ENCODE measurements around the gene DHRS7C. TPM values are rescaled to one million over a fixed set of nuclear protein-coding genes. Genes with fewer than 3 reads are reported as not detected.

Gene DHRS7C
- polyA plus RNA-seq, 1 donor = 118 TPM

DNA sequence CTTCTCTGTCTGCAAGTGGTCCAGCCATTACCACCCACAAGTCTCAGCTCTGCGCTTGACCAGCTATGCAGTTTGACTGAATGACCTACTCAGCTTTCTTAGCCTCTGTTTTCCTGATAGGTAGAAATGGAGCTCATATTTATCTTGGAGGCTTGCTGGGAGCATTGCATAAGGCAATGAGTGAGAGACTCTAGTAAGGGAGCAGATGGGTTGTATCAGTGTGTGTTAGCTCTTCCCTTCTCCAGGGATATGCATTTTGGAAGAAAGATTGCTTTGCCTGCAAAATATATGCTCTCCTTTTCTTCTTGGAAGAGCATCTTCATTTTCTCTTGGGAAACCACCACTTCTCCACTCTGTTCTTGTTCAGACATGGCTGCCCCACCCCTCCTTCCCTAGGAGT lies 26.1 kb downstream of the DHRS7C start:
- DNase-seq = no peak

- no peak for DNase-seq
These were observed 27.7 kb downstream of the DHRS7C start for GRCh38 chr17:9763643-9764042.

DNA sequence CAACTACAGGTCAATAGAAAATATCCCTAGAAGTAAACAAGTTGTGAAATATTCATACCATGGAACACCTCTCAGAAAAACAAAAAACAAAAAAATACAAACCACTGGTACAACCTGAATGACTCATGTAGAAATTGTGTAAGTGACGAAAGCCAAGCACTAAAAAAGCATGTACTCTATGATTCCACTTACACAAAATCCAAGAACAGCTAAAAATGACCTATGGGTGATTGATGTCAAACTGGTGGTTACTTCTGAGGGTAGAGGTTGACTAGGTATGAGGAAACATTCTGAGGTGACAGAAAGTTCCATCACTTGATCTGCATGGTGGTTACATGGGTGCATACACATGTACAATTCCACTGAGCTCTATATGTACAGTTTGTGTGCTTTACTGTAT lies 31.1 kb downstream of the DHRS7C start:
- no peak for DNase-seq

GRCh38 chr17:9755083-9755482 lies 36.3 kb downstream of the DHRS7C start:
- no peak for DNase-seq

GRCh38 chr17:9750524-9750923 lies 40.9 kb downstream of the DHRS7C start:
- DNase-seq = no peak

- DNase-seq = no peak
These were observed 61.5 kb downstream of the DHRS7C start for GRCh38 chr17:9729735-9730420.

DNA sequence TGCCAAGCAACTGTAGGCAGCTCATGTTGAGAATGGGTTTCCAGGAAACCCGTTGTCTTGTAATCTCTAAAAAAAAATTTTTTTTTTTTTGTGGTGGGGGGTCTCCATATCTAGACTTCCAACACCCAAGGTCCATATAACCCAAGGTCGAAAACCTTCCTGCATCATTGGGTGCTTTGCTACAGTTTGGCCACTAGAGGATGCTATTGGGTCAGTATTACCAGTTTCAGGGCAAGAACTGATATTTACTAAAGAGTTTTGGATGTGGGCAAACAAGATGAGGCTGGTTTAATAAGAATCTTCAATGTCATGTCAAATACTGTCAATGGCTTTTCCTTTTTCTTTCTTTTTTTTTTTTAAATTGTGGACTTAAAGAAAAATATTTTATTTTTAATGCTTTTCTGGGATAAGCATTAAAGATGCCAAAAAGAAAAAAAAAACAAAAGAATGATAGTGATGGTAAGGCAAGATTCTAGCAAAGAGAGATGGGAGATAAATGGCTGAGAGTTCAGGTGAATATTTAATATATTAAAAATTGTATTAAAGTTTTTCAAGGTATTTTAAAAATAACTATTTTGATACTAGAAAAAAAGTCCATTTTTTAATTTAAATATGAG lies 62.2 kb downstream of the DHRS7C start:
- peak; percentile 48 for DNase-seq

DNA sequence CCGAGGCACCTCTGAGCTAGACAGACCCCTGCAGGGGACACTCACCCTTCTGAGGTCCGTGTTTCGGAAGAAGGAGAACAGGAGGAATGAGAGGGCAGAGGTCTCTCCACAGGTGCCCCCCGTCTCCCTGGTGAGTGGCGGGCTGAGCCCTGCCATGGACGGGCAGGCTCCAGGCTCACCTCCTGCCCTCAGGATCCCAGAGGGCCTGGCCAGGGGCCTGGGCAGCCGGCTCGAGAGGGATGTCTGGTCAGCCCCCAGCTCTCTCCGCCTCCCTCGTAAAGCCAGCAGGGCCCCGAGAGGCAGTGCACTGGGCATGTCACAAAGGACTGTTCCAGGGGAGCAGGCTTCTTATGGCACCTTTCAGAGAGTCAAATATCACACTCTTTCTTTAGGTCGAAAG lies 62.8 kb downstream of the DHRS7C start:
- no peak for DNase-seq

GRCh38 chr17:9728005-9728404 lies 63.4 kb downstream of the DHRS7C start:
- no peak for DNase-seq

DNA sequence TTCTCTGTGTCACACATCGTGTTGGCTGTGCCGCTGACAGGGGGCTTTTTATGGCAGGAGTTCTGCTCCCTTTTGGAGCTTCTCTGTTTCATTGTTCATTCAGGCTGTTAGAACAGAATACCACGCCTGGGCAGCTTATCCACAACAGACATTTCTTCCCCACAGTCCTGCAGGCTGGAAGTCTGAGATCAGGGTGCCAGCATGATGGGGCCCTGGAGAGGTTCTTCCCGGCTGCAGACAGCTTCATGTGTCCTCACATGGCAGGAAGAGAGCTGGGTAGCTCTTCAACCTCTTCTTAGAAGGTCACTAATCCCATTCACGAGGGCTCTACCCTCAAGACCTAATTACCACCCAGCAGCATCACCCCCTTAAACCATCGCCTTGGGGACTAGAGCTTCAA lies 65.1 kb downstream of the DHRS7C start:
- no peak for DNase-seq

DNA sequence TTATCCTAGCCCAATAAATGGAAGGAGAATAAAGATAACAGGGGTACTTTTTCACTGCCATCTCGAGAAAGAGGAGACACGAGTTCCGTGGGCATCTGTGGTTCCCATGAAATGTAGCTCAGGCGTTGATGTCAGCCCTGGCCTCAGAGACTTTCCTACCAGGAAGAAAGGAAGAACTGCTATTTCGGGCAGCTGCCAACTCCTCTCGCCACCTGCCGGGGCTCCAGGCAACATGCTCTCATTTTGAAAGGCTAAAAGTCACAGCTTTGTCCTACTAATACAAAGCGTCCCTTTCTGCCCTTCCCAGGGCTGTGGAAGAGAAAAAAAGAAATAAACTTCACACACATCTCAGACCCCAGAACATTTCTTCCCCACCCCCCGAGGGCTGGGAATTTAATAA lies 65.8 kb downstream of the DHRS7C start:
- no peak for DNase-seq

Other genes starting within 250 kb of the DHRS7C start
- 37.5 TPM for gene STX8, start 215.8 kb downstream of the DHRS7C start, polyA plus RNA-seq (ENCODE audit: insufficient read length)
- 0.43 TPM for gene CFAP52, start 214.9 kb downstream of the DHRS7C start, polyA plus RNA-seq (ENCODE audit: insufficient read length)
- 0.81 TPM for gene USP43, start 146.1 kb downstream of the DHRS7C start, polyA plus RNA-seq (ENCODE audit: insufficient read length)
- gene GSG1L2, start 30.5 kb upstream of the DHRS7C start, polyA plus RNA-seq (ENCODE audit: insufficient read length) = not detected
- gene GLP2R, start 34.3 kb upstream of the DHRS7C start, polyA plus RNA-seq (ENCODE audit: insufficient read length) = not detected
- gene RCVRN, start 113.7 kb upstream of the DHRS7C start, polyA plus RNA-seq (ENCODE audit: insufficient read length) = 1.1 TPM

All from hindlimb muscle (tissue), 1 donor.